Femur (tissue), 1 donor: ENCODE data around the gene FARSB.
"Not testable (repeated sequence)": the region's sequence is repeated elsewhere in the genome, so short reads cannot be mapped to it uniquely, and the experiment has no call there.

ENCODE experiments used
- DNase-seq: peaks from one replicate; pipeline ENCODE4 v3.0.0-alpha.2; 2017

The FARSB gene

GRCh38 chr2:222603501-222603900 lies 52.4 kb downstream of the FARSB start:
- DNase-seq: no peak

- no peak for DNase-seq
Measured at GRCh38 chr2:222598611-222599010, 57.3 kb downstream of the FARSB start.

GRCh38 chr2:222595581-222595980 lies 60.3 kb downstream of the FARSB start:
- no peak for DNase-seq

GRCh38 chr2:222594679-222595078 lies 61.2 kb downstream of the FARSB start:
- DNase-seq: no peak

GRCh38 chr2:222592176-222592575 lies 63.7 kb downstream of the FARSB start:
- DNase-seq: no peak

GRCh38 chr2:222591661-222592060 lies 64.2 kb downstream of the FARSB start:
- DNase-seq: no peak

GRCh38 chr2:222584589-222584988 lies 71.3 kb downstream of the FARSB start:
- DNase-seq: not testable (repeated sequence)

GRCh38 chr2:222582928-222583327 lies 73.0 kb downstream of the FARSB start:
- DNase-seq: no peak

GRCh38 chr2:222577341-222577740 lies 78.6 kb downstream of the FARSB start:
- no peak for DNase-seq

GRCh38 chr2:222576171-222577081 lies 79.5 kb downstream of the FARSB start:
- no peak for DNase-seq

GRCh38 chr2:222575618-222576017 lies 80.3 kb downstream of the FARSB start:
- DNase-seq: no peak

- DNase-seq: no peak
Measured at GRCh38 chr2:222572751-222573174, 83.1 kb downstream of the FARSB start.

- no peak for DNase-seq
Measured at GRCh38 chr2:222572264-222572721, 83.6 kb downstream of the FARSB start.

GRCh38 chr2:222569826-222570225 lies 86.1 kb downstream of the FARSB start:
- DNase-seq: no peak

- peak; percentile 49 for DNase-seq
Measured at GRCh38 chr2:222568865-222569264, 87.0 kb downstream of the FARSB start.

- DNase-seq: no peak
Measured at GRCh38 chr2:222566229-222566628, 89.7 kb downstream of the FARSB start.

GRCh38 chr2:222563936-222564335 lies 92.0 kb downstream of the FARSB start:
- DNase-seq: no peak

GRCh38 chr2:222563106-222563718 lies 92.7 kb downstream of the FARSB start:
- DNase-seq: no peak

GRCh38 chr2:222561817-222562645 lies 93.9 kb downstream of the FARSB start:
- DNase-seq: peak; percentile 35

GRCh38 chr2:222561151-222561550 lies 94.7 kb downstream of the FARSB start:
- no peak for DNase-seq

- no peak for DNase-seq
Measured at GRCh38 chr2:222554517-222554916, 101.4 kb downstream of the FARSB start.

- no peak for DNase-seq
Measured at GRCh38 chr2:222548992-222549391, 106.9 kb downstream of the FARSB start.

GRCh38 chr2:222547083-222547482 lies 108.8 kb downstream of the FARSB start:
- DNase-seq: no peak
